GM13976 (cell line): ENCODE data around the gene OR13J1.
A peak's percentile ranks its signal among the peaks of the same experiment; 100 is the strongest.

Source experiments
- DNase-seq: peaks from one replicate; pipeline ENCODE4 v3.0.0; 2012; ENCODE audit warnings: low spot score
- CTCF ChIP-seq: IDR thresholded peaks from 2 replicates; pipeline ENCODE4 v1.5.1; 2012; ENCODE audit warnings: borderline replicate concordance, mild to moderate bottlenecking; ENCODE audit not compliant: insufficient read depth; ENCODE audit errors: extremely low read depth, missing control alignments, control extremely low read depth
- in situ Hi-C: fragments of 300-500 bp; cut with MboI; formaldehyde crosslinking; loops from one replicate; pipeline ENCODE4 v1.12.0; 2022; ENCODE audit warnings: low sequenced_read_pairs, mixed read lengths, inconsistent platforms; ENCODE audit not compliant: unreplicated experiment

Gene OR13J1

GRCh38 chr9:35834260-35835215 is 35.7 kb downstream of the OR13J1 start:
- no peak for TF ChIP-seq CTCF
- no peak for DNase-seq
- in situ Hi-C loops = no loop called here

DNA sequence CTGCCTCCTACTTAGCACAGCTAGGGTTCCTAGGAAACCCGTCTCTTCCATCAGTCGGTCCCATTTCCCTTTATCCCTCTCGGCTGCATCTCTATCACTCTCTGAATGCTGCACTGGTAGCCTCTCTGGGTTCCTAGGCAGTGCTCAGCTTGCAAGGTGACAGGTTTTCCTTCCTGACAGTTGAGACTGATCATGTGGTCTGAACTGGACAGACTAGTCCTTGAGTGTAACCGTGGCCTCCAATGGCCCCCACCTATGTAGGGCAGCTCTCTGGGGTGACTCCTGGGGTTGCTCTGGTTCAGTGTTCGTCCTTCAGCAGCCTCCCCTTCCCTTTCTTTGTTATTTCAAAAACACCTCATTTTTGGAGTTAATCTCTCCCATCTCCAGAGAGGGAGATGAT is 37.4 kb downstream of the OR13J1 start:
- no peak for DNase-seq
- no peak for TF ChIP-seq CTCF
- in situ Hi-C loops = no loop called here

DNA sequence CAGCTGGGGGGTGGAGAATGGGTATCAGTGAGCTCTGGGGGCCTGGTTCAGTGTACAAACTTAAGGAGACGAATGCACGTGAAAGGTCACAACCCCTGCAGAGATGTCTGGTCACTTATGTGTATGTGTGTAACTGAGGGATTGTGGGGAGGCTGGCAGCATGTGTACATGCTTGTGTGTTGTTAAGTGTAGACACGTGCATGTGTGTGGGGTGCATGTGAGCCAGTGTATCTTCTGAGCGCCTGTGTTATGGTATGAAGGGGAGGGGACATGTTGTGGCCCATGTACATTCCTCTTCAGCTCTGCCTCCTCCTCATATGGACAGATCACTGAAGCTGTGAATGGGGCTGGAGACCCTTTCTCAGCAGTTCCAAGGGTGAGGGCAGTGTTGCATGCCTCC is 39.2 kb downstream of the OR13J1 start:
- in situ Hi-C loops = no loop called here

GRCh38 chr9:35829764-35830096 is 40.5 kb downstream of the OR13J1 start:
- in situ Hi-C loops = loop anchor here (10.0 kb wide), 1 partner anchor 55 kb away; no protein-coding TSS in a partner anchor

More for the DNA sequence above, 39.2 kb downstream of the OR13J1 start:
- no peak for TF ChIP-seq CTCF
- DNase-seq = no peak

DNA sequence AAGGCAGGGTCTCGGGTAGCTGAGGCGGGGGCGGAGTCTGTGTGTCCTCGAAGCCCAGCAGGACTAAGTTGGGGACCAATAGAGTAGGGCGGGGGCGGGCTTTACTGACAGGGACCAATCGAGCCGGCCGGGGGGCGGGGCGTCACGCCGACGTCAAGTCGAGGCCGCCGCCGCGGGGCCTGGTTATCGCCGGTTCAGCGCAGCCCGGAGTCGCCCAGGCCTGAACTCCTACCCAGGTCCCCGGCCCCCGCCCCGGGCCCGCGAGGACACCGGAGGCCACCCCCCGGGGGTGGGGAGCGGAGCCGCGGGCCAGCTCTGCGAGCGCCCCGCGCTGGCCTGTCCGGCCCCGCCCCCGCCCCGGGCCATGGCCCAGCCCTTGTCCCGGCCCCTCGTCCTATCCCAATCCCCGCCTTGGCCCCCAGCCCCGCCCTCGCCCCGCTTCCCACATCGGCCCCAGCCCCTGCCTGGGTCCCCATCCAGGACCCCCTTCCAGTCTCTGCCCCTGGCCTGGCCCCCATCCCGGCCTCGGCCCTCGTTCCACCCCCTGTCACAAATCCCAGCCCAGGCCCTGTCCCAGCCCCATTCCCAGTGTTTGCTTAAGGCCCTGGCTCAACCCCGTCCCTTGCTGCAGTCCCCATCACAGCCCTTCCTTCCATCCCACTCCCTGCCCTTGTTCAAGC is 41.0 kb downstream of the OR13J1 start, which contains the start of gene TMEM8B:
Gene TMEM8B (plus strand): TSS at position 145 of the 680 bp plus-strand sequence. CDS start 220 bp downstream, at position 365.
- in situ Hi-C loops = loop anchor here (10.0 kb wide), 1 partner anchor 56 kb away; no protein-coding TSS in a partner anchor
- no peak for TF ChIP-seq CTCF

More at GRCh38 chr9:35829764-35830096, 40.5 kb downstream of the OR13J1 start:
- TF ChIP-seq CTCF = no peak
- no peak for DNase-seq

GRCh38 chr9:35828716-35829083 is 41.5 kb downstream of the OR13J1 start, which contains the start of gene FAM221B:
TSS of gene FAM221B (minus strand) at chr9:35828732. CDS start at chr9:35826161, 2,571 bp downstream.
- no peak for TF ChIP-seq CTCF
- no peak for DNase-seq
- in situ Hi-C loops = loop anchor here (10.0 kb wide), 1 partner anchor 56 kb away; no protein-coding TSS in a partner anchor

More for the DNA sequence above, 41.0 kb downstream of the OR13J1 start, which contains the start of gene TMEM8B:
- peak; percentile 96 for DNase-seq
